Right lobe of liver (tissue), 4 donors: ENCODE results near the gene LTB.
"Not testable (repeated sequence)": the region's sequence is repeated elsewhere in the genome, so short reads cannot be mapped to it uniquely, and the experiment has no call there.

ENCODE experiments used
- CTCF ChIP-seq, 4 donors: fragments of 200-600 bp in 3 of 4; fragments of 450-650 bp in 1 of 4; IDR thresholded peaks; one replicate each; pipeline versions ENCODE4 v1.5.1 to v1.8.0; 2016 to 2022; ENCODE audit warnings: antibody characterized with exemption in 4 of 4, mild to moderate bottlenecking in 2 of 4
- POLR2A ChIP-seq: fragments of 450-650 bp; IDR thresholded peaks from one replicate; pipeline ENCODE4 v1.6.1; 2017; ENCODE audit warnings: antibody characterized with exemption, mild to moderate bottlenecking
- donor health status: DM: no; HTN: no; CAD: no.
- donor health status: DM: no; HTN: no; CAD: no.
- donor health status: DM: no; HTN: yes; CAD: no.

- peak; percentile 27 to 43 (median 39) for TF ChIP-seq CTCF (IDR thresholded peaks at IDR 0.05)
- not testable (repeated sequence) for TF ChIP-seq POLR2A
These were observed 30.9 kb downstream of the LTB start for GRCh38 chr6:31551371-31551770.
